ENCODE data around the gene LSM7. TPM values are rescaled to one million over a fixed set of nuclear protein-coding genes. Genes with fewer than 3 reads are reported as not detected.

LSM7 gene
- total and polyA plus RNA-seq, 2 of the 13 experiments (the other 11 are each of a cell fraction or from before 2014, with no cell fraction given), result 140 to 205 TPM

- TF ChIP-seq MNT (IDR thresholded peaks at IDR 0.05), result no peak
Observed at GRCh38 chr19:2354670-2355069, 26.3 kb upstream of the LSM7 start (continued).

GRCh38 chr19:2353887-2354592 lies 25.7 kb upstream of the LSM7 start:
- CTCF ChIA-PET (ENCODE audit: low intra/inter-chr PET ratio, low total read pairs), result no interaction called here
- POLR2A ChIA-PET, result no interaction called here
- 91% methylated on average over 23 of the region's 34 CpGs for WGBS (ENCODE audit: low lambda C conversion rate)
- no peak for TF ChIP-seq PHF5A (CRISPR knock-in tag; IDR thresholded peaks at IDR 0.05; ENCODE audit: low read depth, unreplicated experiment)
- no peak for TF ChIP-seq KDM2A (CRISPR knock-in tag; IDR thresholded peaks at IDR 0.05; ENCODE audit: borderline replicate concordance, low read depth)
- no peak for TF ChIP-seq ZNF142 (CRISPR knock-in tag; IDR thresholded peaks at IDR 0.05)
- no peak for TF ChIP-seq ZNF780A (CRISPR knock-in tag; IDR thresholded peaks at IDR 0.05)
- TF ChIP-seq ARID3A (IDR thresholded peaks at IDR 0.05; ENCODE audit: low read depth, low read length), result no peak
- no peak for TF ChIP-seq ZNF691 (CRISPR knock-in tag; IDR thresholded peaks at IDR 0.05; ENCODE audit: borderline replicate concordance, low read depth)
- TF ChIP-seq ZFP36 (IDR thresholded peaks at IDR 0.05; ENCODE audit: borderline replicate concordance, low read depth, low read length, partially characterized antibody), result no peak
- no peak for TF ChIP-seq CENPT (CRISPR knock-in tag; IDR thresholded peaks at IDR 0.05; ENCODE audit: low read depth)
- no peak for TF ChIP-seq ZNF24 (IDR thresholded peaks at IDR 0.05)
- no peak for TF ChIP-seq KAT7 (CRISPR knock-in tag; IDR thresholded peaks at IDR 0.05; ENCODE audit: borderline replicate concordance)

More at GRCh38 chr19:2353887-2354592, 25.7 kb upstream of the LSM7 start:
- Histone ChIP-seq H3K4me2 (ENCODE audit: low read depth, low read length) (no peak overlapping the region), H2AFZ (ENCODE audit: low read length) (no peak overlapping the region), H3K4me3 (replicated peaks in 1 of 3; ENCODE audit: insufficient read depth in 1 of 3, low read depth in 2 of 3, low read length in 3 of 3) (no peak overlapping the region), H3K4me1 (ENCODE audit: insufficient read depth, low read length) (no peaks in the 10 kb centered on the region), H3K27me3 (ENCODE audit: control insufficient read depth in 1 of 2, insufficient read depth in 2 of 2, low read length in 2 of 2) (peaks cover 0 to 6% of the 10 kb centered on the region in 2 experiments; a peak in 4 of 5 replicates), H3K9ac (ENCODE audit: insufficient read depth, low read depth, low read length) (no peak overlapping the region), H3K79me2 (ENCODE audit: insufficient read depth, low read length) (no peaks in the 10 kb centered on the region), H4K20me1 (ENCODE audit: insufficient read depth, low read length) (no peaks in the 10 kb centered on the region), H3K9me3 (ENCODE audit: low read length) (no peaks in the 10 kb centered on the region), H3K27ac (ENCODE audit: extremely low read length, insufficient read depth, low read length) (no peak overlapping the region), H3K36me3 (replicated peaks in 1 of 2; ENCODE audit: control insufficient read depth in 1 of 2, insufficient read depth in 2 of 2, low read length in 2 of 2) (no peaks in the 10 kb centered on the region)
- ATAC-seq (no peak), FAIRE-seq (no peak), DNase-seq (ENCODE audit: low spot score) (no peak)
- BruUV-seq (replicated peaks), result no TSS peak
- intact Hi-C loops (cut with micrococcal nuclease; ENCODE audit: unreplicated experiment), result no loop called here
- in situ Hi-C loops (cut with HindIII; ENCODE audit: extremely low pct_ligation_motif_present, low pct_unique_long_range_greater_than_20kb), result no loop called here

Measured in HepG2 (cell line).